GM04504 (cell line): Measurements from ENCODE around the gene GNAI3.

Source experiments
- DNase-seq: peaks from one replicate; pipeline ENCODE4 v3.0.0-alpha.2; 2012; ENCODE audit warnings: low read depth

GNAI3 gene

GRCh38 chr1:109548321-109549267, at the start of gene GNAI3:
GNAI3 (plus strand) TSS chr1:109548615; CDS start chr1:109548721, 106 bp downstream.
- DNase-seq, result peak; percentile 93

- DNase-seq, result no peak
Measured at GRCh38 chr1:109499081-109499480, 49.3 kb upstream of the GNAI3 start.

DNA sequence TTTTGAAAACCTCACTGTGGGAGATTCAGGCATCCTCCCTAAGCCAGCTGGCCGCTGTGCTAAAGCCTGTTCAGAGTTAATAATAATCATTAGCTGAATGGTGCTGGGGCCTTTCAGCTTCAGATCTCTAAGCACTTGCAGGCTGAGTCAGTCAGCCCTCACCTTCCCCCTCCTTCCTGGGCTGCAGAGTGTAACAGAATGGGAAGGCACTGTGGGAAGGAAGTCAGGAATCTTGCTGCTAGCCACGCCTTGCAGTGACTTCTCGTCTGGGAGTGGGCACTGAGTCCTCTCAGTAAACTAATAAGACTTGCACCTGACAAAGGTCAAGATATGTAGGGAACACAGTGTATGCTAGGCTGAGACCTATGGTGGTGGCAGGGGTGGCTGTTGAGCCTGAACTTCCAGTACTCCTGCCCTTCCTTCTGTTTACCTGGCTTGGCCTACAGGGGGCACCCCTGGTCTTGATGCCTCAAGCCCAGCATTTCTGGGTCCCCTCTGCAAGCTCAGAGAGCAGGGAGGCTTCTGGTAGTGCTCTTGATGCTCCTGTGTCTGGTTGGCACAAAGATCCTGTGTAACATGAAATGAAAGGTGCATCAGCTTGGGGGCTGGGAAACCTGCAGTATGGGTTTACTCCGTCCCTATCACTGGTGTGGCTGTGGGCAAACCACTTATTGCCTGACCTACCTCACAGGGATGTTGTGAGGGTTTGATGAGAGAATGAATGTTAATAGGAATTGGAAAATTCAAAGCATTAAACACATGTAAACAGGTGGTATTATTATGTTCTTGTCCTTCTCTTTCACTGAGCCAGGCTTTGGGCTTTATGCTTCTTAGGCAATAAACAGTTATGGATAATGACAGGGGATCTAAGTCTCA, 48.5 kb upstream of the GNAI3 start:
- DNase-seq, result no peak

- peak; percentile 53 for DNase-seq
Measured at GRCh38 chr1:109500941-109501381, 47.5 kb upstream of the GNAI3 start.

DNA sequence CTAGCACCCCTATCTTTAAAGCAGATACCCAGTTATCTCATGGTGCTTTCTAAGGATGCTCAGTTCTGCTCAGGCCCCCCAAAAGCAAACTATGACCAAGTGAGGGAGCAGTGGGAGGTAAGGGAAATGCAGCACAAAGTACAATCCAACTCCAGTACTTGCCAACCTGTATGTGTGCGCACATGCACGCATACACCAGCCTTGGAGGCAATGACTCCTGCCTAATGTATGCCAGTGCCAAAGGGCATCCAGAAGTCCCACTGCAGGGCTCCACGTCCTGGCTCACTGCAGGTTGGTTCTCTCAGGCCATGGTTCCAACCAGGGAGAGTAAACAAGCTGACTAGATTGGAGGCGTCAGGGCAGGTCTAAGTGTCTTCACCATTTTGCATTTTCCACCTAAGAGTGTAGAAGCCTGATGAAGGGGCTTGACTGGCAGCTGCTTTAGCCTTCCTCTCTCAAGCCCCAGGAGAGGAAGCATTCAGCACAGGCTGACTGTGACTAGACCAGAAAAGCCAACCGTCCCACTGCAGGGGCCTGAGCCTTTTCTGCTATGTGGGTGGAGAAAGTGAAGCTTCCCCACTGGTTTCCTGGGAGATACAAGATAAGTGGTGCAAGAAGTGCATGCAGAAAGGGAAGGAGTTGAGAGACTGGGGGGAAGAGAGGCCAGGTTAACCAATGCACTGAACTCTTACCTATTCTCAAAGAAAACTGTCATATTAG, 46.6 kb upstream of the GNAI3 start:
- DNase-seq, result no peak

GRCh38 chr1:109502364-109502851, 46.0 kb upstream of the GNAI3 start:
- DNase-seq, result no peak

DNA sequence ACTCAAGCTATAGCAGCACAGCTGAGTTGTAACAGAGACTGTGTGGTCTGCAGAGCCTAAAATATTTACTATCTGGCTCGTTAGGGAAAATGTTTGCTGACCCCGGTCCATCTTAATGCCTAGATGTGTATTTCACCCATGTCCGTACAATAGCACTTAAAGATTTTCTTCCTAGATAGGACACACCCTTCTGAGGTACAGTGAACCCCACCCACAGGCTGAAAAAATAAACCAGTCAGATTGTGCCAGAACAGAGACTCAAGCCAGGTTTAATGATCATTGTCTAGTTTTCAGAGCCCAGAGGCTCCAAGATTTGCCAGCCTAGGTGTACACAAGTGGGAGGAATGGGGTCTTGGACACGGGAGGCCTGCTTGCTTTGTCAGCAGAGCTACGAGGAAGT, 44.5 kb upstream of the GNAI3 start:
- no peak for DNase-seq

GRCh38 chr1:109504974-109505373, 43.4 kb upstream of the GNAI3 start:
- DNase-seq, result no peak

GRCh38 chr1:109508001-109508872, 40.2 kb upstream of the GNAI3 start:
- no peak for DNase-seq

DNA sequence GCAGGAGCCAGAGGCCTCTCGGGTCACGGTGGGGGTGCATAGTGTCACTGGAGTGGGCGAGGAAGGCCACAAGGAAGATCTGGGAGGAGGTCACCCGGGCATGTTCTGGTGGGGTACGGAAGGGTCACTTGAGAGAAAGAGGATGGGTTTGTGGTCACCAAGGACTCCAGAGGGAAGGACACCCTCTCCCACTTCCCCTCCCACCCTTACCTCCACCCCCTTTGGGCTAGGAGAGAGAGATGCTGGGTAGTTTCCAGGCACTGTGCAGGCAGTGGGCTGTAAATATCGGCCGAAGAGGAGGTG, 39.6 kb upstream of the GNAI3 start:
- no peak for DNase-seq

DNA sequence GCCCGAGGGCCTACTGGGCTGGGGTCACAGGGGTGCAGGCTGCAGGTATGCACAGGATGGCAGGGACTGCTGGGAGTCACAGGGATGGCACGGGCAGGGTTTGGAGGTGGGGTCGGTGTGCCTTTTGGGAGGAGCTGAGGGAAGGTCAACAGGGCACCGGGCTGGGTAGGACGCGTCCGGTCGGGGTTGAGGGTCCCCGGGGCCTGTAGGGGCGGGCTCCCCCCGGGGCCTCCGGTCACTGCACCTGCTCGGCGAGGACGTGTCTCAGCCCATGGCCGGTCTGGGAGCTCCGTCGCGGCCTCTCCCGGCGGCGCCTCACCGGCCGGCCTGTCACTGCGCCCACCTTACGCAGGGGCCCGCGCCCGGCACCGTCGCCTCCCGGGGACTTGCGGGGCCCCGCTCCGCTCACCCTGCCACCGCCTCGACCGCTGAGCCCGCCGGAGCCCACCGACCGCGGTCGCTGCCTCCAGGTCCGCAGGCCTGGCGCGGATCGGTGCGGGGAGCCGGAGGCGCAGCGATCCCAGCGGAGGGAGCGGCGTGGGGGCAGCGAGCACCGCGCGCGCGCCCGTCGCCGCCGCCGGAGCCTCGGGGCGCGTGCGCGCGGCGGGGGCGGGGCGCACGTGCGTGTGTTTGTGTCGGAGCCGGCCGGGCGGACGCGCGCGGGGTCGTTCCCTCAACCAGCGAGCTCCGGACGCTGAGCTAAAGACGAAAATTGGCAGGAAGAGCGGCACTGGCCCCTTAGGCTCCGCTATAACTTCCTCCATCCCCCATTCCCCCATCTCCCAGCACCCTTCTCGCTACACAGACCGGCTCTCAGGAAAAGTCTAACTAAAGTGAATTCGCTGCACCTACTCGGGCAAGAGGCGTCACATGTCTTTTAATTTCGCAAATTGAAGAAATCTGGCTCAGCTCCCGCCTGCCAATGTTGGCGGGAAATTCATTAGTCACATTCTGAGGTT, 39.0 kb upstream of the GNAI3 start, which contains the start of gene AMIGO1:
TSS of gene AMIGO1 (minus strand) at position 552 of the 959 bp plus-strand sequence. CDS start 815 bp downstream, outside the sequence.
- DNase-seq, result no peak

DNA sequence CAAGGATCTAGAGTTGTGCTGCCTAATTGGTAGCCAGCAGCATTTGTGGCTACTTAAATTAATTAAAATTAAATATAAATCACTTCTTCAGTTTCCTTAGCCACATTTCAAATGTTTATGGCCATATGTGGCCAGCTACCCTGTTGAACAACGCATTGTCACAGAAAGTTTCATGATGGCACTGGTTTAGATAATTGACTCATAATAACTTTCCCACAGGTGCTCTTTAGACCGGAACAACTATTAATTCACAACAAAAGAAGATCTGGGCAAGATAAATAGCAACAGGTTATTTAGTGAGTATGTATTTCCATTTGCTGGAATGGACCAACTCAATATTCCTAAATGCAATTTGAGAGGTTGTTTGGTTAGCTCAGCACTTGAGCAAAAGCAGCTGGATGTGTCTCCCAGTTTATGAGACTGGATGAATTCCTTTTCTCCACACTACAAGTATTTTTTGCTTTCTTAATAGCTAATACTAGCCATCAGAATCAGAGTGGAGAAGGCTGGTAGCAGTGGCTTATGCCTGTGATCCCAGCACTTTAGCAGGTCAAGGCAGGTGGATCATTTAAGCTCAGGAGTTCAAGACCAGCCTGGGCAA, 35.2 kb upstream of the GNAI3 start:
- DNase-seq, result no peak

DNA sequence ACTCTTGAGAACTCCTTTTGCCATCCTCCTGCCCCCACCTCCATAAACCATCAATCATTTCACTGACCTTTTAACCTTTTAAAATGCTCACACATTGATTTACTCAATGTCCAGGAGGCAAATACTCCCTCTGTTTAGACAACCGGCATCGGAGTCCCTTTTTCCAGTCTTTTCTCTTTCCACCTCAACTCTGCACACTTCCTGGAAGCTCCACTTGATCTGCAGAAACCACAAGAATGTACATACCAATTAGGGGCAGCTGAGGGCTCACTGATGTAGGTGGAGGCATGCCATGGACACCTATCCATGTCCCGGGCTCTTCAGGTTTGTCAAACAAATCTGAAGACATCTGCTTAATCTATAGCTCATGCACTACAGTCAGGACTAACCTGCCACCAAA, 33.6 kb upstream of the GNAI3 start:
- no peak for DNase-seq

- DNase-seq, result no peak
Measured at GRCh38 chr1:109516872-109517271, 31.5 kb upstream of the GNAI3 start.

DNA sequence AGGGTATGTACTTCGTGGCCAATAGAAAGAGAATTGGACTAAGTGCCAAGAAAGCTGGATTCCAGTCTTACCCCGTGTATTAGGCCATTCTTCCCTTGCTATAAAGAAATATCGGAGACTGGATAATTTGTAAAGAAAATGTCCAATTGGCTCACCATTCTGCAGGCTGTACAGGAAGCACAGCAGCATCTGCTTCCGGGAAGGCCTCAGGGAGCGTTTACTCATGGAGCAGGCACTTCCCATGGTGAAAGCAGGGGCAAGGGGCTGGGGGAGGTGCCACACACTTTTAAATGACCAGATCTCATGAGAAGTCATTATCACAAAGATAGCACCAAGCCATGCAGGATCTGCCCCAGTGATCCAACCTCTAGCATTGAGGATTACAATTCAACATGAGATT, 31.1 kb upstream of the GNAI3 start:
- no peak for DNase-seq

DNA sequence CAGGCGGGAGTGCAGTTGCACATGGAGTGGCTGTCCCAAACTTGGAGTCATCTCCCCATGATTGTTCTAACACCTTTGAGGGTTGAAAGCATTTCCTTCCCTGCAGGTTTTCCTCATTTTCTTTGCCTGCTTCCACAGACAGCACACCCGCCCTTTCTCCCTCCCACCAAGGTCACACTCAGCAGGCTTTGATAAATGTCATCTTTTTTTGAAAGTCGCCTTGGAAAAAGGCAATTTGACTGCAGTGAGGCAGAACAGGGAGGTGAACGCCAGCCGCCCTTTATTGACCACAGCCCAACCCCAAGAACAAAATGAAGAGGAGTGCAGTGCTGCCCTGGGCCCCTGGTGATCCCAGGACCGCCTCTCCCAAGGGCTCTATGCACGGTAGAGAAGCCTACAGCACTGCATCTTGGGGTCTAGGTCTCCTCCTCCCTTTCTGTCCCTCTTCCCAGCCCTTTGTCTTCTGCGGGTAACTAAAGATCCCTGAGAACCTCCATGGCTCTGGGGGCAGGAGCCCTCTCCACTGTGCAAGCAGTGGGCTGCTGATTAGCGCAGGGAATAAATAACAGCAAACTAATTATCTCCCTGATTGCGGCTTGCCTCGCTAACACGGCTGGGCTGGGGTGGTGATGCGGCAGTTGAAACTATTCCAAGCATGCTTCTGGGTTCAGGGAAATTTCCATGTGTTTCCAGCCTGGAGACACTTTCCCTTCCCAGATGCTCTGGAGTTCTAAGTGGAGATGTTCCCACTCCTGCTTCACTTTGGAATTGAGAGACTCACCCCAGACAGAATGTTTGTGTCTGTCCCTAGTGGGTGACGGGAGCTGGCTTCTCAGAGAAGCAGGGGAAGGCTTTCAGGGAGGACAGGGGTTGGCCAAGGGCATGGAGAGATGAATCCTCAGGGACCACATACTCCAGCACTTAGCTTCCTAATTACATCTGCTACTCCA, 27.1 kb upstream of the GNAI3 start:
- no peak for DNase-seq

GRCh38 chr1:109522026-109522425, 26.4 kb upstream of the GNAI3 start:
- no peak for DNase-seq

DNA sequence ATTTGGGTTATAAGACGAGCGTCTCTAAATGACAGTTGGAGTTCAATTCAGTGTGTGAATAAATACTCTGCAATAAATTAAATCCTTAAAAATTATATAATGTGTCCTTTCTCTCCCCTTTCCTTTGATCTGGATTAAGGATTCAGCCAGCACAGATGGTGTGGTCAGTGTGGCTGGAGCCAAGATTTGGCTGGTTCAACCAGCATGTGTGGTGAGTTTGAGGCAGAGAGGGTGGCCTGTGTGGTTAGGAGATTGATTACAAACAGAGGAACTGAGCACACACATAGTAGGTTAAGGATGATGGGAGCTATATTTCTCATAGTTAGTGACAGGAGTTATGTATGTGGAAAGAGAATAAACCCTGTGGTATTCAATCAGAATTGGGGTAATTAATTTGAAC, 24.7 kb upstream of the GNAI3 start:
- no peak for DNase-seq
